Measurements from ENCODE around the gene LRRN3.
"Not testable (repeated sequence)": the region's sequence is repeated elsewhere in the genome, so short reads cannot be mapped to it uniquely, and the experiment has no call there.

LRRN3 gene

DNA sequence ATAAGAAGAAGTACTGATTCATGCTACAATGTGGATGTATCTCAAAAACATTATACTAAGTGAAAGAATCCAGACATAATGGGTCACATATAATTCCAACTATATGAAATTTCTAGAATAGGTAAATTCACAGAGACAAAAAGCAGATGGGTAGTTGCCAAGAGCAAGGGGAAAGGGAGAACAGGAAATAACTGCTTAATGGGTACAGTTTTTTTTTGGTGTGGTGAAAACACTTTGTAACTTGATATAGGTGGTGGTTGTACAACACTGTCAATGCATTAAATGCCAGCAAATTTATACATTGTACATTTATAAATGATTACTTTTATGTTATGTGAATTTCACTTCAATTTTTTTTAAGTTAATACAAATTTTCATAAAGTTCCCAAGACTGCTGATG is 19.4 kb upstream of the LRRN3 start:
- Histone ChIP-seq H3K4me3 (replicated peaks; ENCODE audit: low read depth, low read length) (no peak overlapping the region), H3K27me3 (replicated peaks; ENCODE audit: control insufficient read depth, insufficient read depth, low read length) (no peaks in the 10 kb centered on the region), H3K36me3 (ENCODE audit: control insufficient read depth, insufficient read depth, low read length) (no peaks in the 10 kb centered on the region)
- TF ChIP-seq, protein P1, sequence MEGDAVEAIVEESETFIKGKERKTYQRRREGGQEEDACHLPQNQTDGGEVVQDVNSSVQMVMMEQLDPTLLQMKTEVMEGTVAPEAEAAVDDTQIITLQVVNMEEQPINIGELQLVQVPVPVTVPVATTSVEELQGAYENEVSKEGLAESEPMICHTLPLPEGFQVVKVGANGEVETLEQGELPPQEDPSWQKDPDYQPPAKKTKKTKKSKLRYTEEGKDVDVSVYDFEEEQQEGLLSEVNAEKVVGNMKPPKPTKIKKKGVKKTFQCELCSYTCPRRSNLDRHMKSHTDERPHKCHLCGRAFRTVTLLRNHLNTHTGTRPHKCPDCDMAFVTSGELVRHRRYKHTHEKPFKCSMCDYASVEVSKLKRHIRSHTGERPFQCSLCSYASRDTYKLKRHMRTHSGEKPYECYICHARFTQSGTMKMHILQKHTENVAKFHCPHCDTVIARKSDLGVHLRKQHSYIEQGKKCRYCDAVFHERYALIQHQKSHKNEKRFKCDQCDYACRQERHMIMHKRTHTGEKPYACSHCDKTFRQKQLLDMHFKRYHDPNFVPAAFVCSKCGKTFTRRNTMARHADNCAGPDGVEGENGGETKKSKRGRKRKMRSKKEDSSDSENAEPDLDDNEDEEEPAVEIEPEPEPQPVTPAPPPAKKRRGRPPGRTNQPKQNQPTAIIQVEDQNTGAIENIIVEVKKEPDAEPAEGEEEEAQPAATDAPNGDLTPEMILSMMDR (IDR thresholded peaks at IDR 0.05; ENCODE audit: insufficient read depth, low read length, poor library complexity, severe bottlenecking): no peak
- no peak for DNase-seq (ENCODE audit: extremely low read depth, insufficient read length)

DNA sequence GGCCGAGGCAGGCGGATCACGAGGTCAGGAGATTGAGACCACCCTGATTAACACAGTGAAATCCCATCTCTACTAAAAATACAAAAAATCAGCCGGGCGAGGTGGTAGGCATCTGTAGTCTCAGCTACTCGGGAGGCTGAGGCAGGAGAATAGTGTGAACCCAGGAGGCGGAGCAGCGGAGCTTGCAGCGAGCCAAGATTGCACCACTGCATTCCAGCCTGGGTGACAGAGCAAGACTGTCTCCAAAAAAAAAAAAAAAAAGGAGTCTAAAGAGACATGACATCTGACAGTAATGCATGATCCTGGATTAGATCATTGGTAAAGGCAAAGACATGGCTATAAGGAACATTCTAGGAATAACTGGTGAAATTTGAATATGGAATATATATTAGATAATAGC is 18.3 kb upstream of the LRRN3 start:
- H3K27me3 ChIP-seq (replicated peaks; ENCODE audit: control insufficient read depth, insufficient read depth, low read length); H3K4me3 ChIP-seq (replicated peaks; ENCODE audit: low read depth, low read length); H3K36me3 ChIP-seq (ENCODE audit: control insufficient read depth, insufficient read depth, low read length); DNase-seq (ENCODE audit: extremely low read depth, insufficient read length): not testable (repeated sequence)

DNA sequence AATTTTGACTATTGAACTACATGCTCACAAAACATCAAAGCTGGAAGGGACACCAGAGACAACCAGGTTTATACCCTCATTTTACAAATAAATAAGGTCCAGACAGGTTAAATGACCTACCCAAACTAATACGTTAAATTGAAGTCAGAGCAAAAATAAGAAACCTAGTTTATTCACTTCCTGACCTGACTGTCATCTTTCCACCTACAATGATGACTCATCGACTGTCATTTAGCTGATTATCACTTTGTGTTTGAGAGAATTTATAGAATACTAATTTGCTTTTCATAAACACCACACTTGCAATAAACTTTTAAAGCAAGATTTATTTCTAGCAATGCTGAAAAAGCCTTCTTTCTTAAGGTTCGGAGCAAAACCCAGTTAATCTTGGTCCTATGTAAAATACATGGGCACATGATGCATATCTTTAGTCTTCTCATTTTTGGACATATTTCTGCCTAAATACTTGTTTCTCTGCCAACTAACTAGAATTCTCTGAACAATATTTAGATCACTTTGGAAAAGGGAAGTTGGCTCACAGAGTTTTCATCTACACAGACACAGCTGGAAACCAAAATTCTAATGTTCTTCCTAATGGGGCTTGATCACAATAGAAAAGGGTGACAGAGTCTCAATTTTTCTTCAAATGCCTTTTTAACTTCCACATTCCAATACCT is 16.7 kb upstream of the LRRN3 start:
- H3K36me3 ChIP-seq (ENCODE audit: control insufficient read depth, insufficient read depth, low read length): no peaks in the 10 kb centered on the region
- no peak for DNase-seq (ENCODE audit: extremely low read depth, insufficient read length)
- TF ChIP-seq, protein P1 (IDR thresholded peaks at IDR 0.05; ENCODE audit: insufficient read depth, low read length, poor library complexity, severe bottlenecking): no peak
- H3K4me3 ChIP-seq (replicated peaks; ENCODE audit: low read depth, low read length): no peak overlapping the region
- H3K27me3 ChIP-seq (replicated peaks; ENCODE audit: control insufficient read depth, insufficient read depth, low read length): no peaks in the 10 kb centered on the region

DNA sequence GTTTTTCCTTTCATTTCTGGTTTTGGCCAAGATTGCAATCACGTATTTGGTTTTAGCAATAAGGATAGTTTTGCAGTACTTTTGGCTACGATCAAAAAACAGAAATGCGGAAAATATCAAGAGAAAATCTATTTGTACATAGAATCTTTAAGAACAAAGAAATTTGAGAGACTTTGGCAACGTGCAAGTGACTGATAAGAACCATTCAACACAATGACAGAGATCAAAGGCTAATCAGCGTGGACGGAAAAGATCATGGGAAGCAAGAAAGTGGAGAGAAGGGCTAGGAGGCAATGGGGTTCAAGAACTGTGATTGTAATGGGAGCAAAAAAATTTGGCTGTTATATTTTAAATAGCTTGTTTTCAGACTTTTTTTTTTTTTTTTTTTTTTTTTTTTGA is 16.2 kb upstream of the LRRN3 start:
- Histone ChIP-seq H3K36me3 (ENCODE audit: control insufficient read depth, insufficient read depth, low read length) (no peaks in the 10 kb centered on the region), H3K27me3 (replicated peaks; ENCODE audit: control insufficient read depth, insufficient read depth, low read length) (no peaks in the 10 kb centered on the region), H3K4me3 (replicated peaks; ENCODE audit: low read depth, low read length) (no peak overlapping the region)
- TF ChIP-seq, protein P1 (IDR thresholded peaks at IDR 0.05; ENCODE audit: insufficient read depth, low read length, poor library complexity, severe bottlenecking): no peak
- DNase-seq (ENCODE audit: extremely low read depth, insufficient read length): no peak

DNA sequence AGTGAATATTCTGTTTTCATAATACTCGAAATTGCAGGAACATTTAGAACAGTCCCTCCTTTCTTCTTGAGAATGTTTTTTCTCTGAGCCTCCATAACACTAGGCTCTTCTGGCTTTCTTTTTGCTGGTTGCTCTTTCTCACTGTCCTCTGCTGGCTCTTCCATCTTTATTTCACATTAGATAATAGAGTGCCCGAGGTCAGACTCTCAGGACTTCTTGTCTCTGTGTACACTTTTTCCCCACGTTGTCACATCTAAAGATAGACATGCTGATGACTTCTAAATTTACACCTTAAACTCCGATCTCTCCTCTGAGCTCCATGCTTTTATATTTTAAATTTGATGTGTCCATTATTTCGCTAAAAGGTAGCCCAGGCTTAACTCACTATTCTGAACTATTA is 15.4 kb upstream of the LRRN3 start:
- no peak overlapping the region for H3K4me3 ChIP-seq (replicated peaks; ENCODE audit: low read depth, low read length)
- H3K27me3 ChIP-seq (replicated peaks; ENCODE audit: control insufficient read depth, insufficient read depth, low read length): no peaks in the 10 kb centered on the region
- TF ChIP-seq, protein P1 (IDR thresholded peaks at IDR 0.05; ENCODE audit: insufficient read depth, low read length, poor library complexity, severe bottlenecking): no peak
- H3K36me3 ChIP-seq (ENCODE audit: control insufficient read depth, insufficient read depth, low read length): no peaks in the 10 kb centered on the region
- no peak for DNase-seq (ENCODE audit: extremely low read depth, insufficient read length)

DNA sequence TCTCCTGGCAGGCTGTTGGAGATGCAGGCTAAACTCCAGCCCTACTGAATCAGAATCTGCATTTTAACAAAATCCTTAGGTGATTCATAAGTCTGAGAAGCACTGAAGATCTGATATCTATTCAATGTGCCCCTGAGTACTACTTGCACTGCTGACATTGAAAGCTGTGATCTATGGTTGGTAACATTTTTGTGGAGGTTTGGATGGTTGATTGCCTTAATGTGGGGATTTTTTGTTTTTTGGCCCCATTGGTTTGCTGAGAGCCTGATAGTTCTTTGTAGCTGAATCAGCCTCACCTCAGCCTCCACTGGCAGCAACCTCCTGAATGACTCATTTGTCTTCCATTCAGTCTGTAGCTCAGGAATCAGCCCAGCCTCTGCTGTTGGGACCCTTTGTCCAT is 14.7 kb upstream of the LRRN3 start:
- Histone ChIP-seq H3K36me3 (ENCODE audit: control insufficient read depth, insufficient read depth, low read length) (no peaks in the 10 kb centered on the region), H3K4me3 (replicated peaks; ENCODE audit: low read depth, low read length) (no peak overlapping the region), H3K27me3 (replicated peaks; ENCODE audit: control insufficient read depth, insufficient read depth, low read length) (no peaks in the 10 kb centered on the region)
- TF ChIP-seq, protein P1 (IDR thresholded peaks at IDR 0.05; ENCODE audit: insufficient read depth, low read length, poor library complexity, severe bottlenecking): no peak
- no peak for DNase-seq (ENCODE audit: extremely low read depth, insufficient read length)
